ENCODE measurements around the gene VPS51. TPM values are rescaled to one million over a fixed set of nuclear protein-coding genes. Genes with fewer than 3 reads are reported as not detected.
A peak's percentile ranks its signal among the peaks of the same experiment; 100 is the strongest.
"Not testable (repeated sequence)": the region's sequence is repeated elsewhere in the genome, so short reads cannot be mapped to it uniquely, and the experiment has no call there.

The VPS51 gene
- polyA plus RNA-seq, 4 donors: 111 to 159 (median 136) TPM

- peaks cover 8 to 38% (median 15%) of the 10 kb centered on the region in 3 donors for H3K4me1 ChIP-seq (ENCODE audit: control insufficient read depth in 3 of 3, insufficient read depth in 2 of 3, low read depth in 1 of 3, low read length in 2 of 3)
- 14 to 20% (median 17%) methylated on average over 53 to 68 of the region's 68 CpGs for whole genome bisulfite sequencing, 3 donors
These were observed 20.6 kb downstream of the VPS51 start for GRCh38 chr11:65116370-65117205.

GRCh38 chr11:65117206-65118096 is 21.4 kb downstream of the VPS51 start, which contains the start of gene ZNHIT2:
ZNHIT2 (minus strand) TSS chr11:65117701; CDS start chr11:65117653, 48 bp downstream.
- Histone ChIP-seq H3K4me3 (ENCODE audit: low read depth in 1 of 3, low read length in 3 of 3) (peak within 1 kb of the TSS; percentile 61 to 87 (median 75)), H3K36me3 (ENCODE audit: control insufficient read depth in 3 of 3, insufficient read depth in 2 of 3, low read depth in 1 of 3, low read length in 3 of 3) (peaks cover 0 to 58% (median 11%) of the 10 kb centered on the region in 3 donors), H3K27me3 (ENCODE audit: control insufficient read depth in 3 of 3, insufficient read depth in 3 of 3, low read length in 3 of 3) (no peaks in the 10 kb centered on the region), H3K27ac (ENCODE audit: low read depth in 1 of 3, low read length in 2 of 3) (peak within 1 kb of the TSS; percentile 70 to 93 (median 79)), H3K4me1 (ENCODE audit: control insufficient read depth in 3 of 3, insufficient read depth in 2 of 3, low read depth in 1 of 3, low read length in 2 of 3) (peaks cover 8 to 33% (median 13%) of the 10 kb centered on the region in 3 donors), H3K9me3 (ENCODE audit: control insufficient read depth in 2 of 2, insufficient read depth in 1 of 2, low read depth in 1 of 2, low read length in 1 of 2) (no peaks in the 10 kb centered on the region)
- DNase-seq: peak; percentile 99 to 100
- WGBS, 3 donors: 0 to 1% (median 0%) methylated on average over 74 to 89 of the region's 89 CpGs
- FAIRE-seq: no peak

More at GRCh38 chr11:65116370-65117205, 20.6 kb downstream of the VPS51 start:
- FAIRE-seq (no peak), DNase-seq (peak; percentile 45 to 65)
- Histone ChIP-seq H3K27me3 (ENCODE audit: control insufficient read depth in 3 of 3, insufficient read depth in 3 of 3, low read length in 3 of 3) (no peaks in the 10 kb centered on the region), H3K27ac (ENCODE audit: low read depth in 1 of 3, low read length in 2 of 3) (peak overlapping the region; percentile 70 to 93 (median 79)), H3K36me3 (ENCODE audit: control insufficient read depth in 3 of 3, insufficient read depth in 2 of 3, low read depth in 1 of 3, low read length in 3 of 3) (peaks cover 0 to 58% (median 11%) of the 10 kb centered on the region in 3 donors), H3K4me3 (ENCODE audit: low read depth in 1 of 3, low read length in 3 of 3) (peak overlapping the region; percentile 61 to 87 (median 75)), H3K9me3 (ENCODE audit: control insufficient read depth in 2 of 2, insufficient read depth in 1 of 2, low read depth in 1 of 2, low read length in 1 of 2) (no peaks in the 10 kb centered on the region)

DNA sequence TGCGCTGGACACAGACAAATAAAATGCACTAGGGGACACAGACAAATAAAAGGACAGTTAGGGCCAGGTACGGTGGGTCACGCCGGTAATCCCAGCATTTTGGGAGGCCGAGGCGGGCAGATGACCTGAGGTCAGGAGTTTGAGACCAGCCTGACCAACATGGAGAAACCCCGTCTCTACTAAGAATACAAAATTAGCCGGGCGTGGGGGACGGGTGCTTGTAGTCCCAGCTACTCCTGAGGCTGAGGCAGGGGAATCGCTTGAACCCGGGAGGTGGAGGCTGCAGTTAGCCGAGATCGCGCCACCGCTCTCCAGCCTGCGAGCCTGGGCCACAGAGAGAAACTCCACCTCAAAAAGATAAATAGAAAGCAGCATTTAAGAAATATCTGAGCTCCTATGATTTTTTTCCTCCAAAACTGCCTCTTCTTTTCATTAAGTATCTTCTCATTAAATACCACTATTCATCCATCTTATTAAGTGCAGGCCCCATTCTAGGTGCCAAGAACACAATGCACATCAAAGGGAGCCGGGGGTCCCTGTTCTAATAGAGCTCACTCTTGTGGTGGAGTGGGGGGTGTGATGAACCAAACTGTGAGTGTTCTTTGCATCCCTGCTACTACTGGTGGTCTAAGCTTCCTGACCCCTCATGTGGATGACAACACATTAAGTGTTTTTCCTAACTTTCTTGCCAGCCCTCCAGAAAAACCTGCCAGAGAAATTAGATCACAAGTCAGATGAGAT is 22.3 kb downstream of the VPS51 start:
- Histone ChIP-seq H3K4me1 (ENCODE audit: control insufficient read depth in 3 of 3, insufficient read depth in 2 of 3, low read depth in 1 of 3, low read length in 2 of 3) (peaks cover 7 to 32% (median 8%) of the 10 kb centered on the region in 3 donors), H3K27me3 (ENCODE audit: control insufficient read depth in 3 of 3, insufficient read depth in 3 of 3, low read length in 3 of 3) (no peaks in the 10 kb centered on the region), H3K4me3 (ENCODE audit: low read depth in 1 of 3, low read length in 3 of 3) (no peak overlapping the region), H3K9me3 (ENCODE audit: control insufficient read depth in 2 of 2, insufficient read depth in 1 of 2, low read depth in 1 of 2, low read length in 1 of 2) (no peaks in the 10 kb centered on the region), H3K36me3 (ENCODE audit: control insufficient read depth in 3 of 3, insufficient read depth in 2 of 3, low read depth in 1 of 3, low read length in 3 of 3) (peaks cover 0 to 58% (median 11%) of the 10 kb centered on the region in 3 donors), H3K27ac (ENCODE audit: low read depth in 1 of 3, low read length in 2 of 3) (peak overlapping the region in 1 of 3 donors; percentile 79)
- FAIRE-seq: no peak
- 82 to 85% (median 85%) methylated on average over 18 of the region's 18 CpGs for WGBS, 3 donors
- no peak for DNase-seq

- peaks cover 3 to 26% (median 8%) of the 10 kb centered on the region in 3 donors for H3K4me1 ChIP-seq (ENCODE audit: control insufficient read depth in 3 of 3, insufficient read depth in 2 of 3, low read depth in 1 of 3, low read length in 2 of 3)
- H3K27ac ChIP-seq (ENCODE audit: low read depth in 1 of 3, low read length in 2 of 3); H3K27me3 ChIP-seq (ENCODE audit: control insufficient read depth in 3 of 3, insufficient read depth in 3 of 3, low read length in 3 of 3); DNase-seq; FAIRE-seq; H3K4me3 ChIP-seq (ENCODE audit: low read depth in 1 of 3, low read length in 3 of 3); H3K9me3 ChIP-seq (ENCODE audit: control insufficient read depth in 2 of 2, insufficient read depth in 1 of 2, low read depth in 1 of 2, low read length in 1 of 2): not testable (repeated sequence)
- peaks cover 0 to 56% (median 11%) of the 10 kb centered on the region in 3 donors for H3K36me3 ChIP-seq (ENCODE audit: control insufficient read depth in 3 of 3, insufficient read depth in 2 of 3, low read depth in 1 of 3, low read length in 3 of 3)
- WGBS, 3 donors: 86 to 91% (median 89%) methylated on average over 18 of the region's 18 CpGs
These were observed 23.1 kb downstream of the VPS51 start for GRCh38 chr11:65118891-65119669.

- Histone ChIP-seq H3K36me3 (ENCODE audit: control insufficient read depth in 3 of 3, insufficient read depth in 2 of 3, low read depth in 1 of 3, low read length in 3 of 3) (peaks cover 0 to 54% (median 11%) of the 10 kb centered on the region in 3 donors), H3K4me1 (ENCODE audit: control insufficient read depth in 3 of 3, insufficient read depth in 2 of 3, low read depth in 1 of 3, low read length in 2 of 3) (peaks cover 3 to 24% (median 8%) of the 10 kb centered on the region in 3 donors), H3K4me3 (ENCODE audit: low read depth in 1 of 3, low read length in 3 of 3) (no peak overlapping the region), H3K9me3 (ENCODE audit: control insufficient read depth in 2 of 2, insufficient read depth in 1 of 2, low read depth in 1 of 2, low read length in 1 of 2) (no peaks in the 10 kb centered on the region), H3K27ac (ENCODE audit: low read depth in 1 of 3, low read length in 2 of 3) (no peak overlapping the region), H3K27me3 (ENCODE audit: control insufficient read depth in 3 of 3, insufficient read depth in 3 of 3, low read length in 3 of 3) (no peaks in the 10 kb centered on the region)
- DNase-seq: peak in 1 of 2 donors; percentile 28
- no peak for FAIRE-seq
These were observed 23.6 kb downstream of the VPS51 start for GRCh38 chr11:65119670-65119995.

- Histone ChIP-seq H3K36me3 (ENCODE audit: control insufficient read depth in 3 of 3, insufficient read depth in 2 of 3, low read depth in 1 of 3, low read length in 3 of 3) (peaks cover 3 to 52% (median 11%) of the 10 kb centered on the region in 3 donors), H3K27ac (ENCODE audit: low read depth in 1 of 3, low read length in 2 of 3) (peak overlapping the region; percentile 86 to 97 (median 88)), H3K27me3 (ENCODE audit: control insufficient read depth in 3 of 3, insufficient read depth in 3 of 3, low read length in 3 of 3) (no peaks in the 10 kb centered on the region), H3K4me3 (ENCODE audit: low read depth in 1 of 3, low read length in 3 of 3) (peak overlapping the region in 2 of 3 donors; percentile 69 to 73), H3K4me1 (ENCODE audit: control insufficient read depth in 3 of 3, insufficient read depth in 2 of 3, low read depth in 1 of 3, low read length in 2 of 3) (peaks cover 3 to 22% (median 8%) of the 10 kb centered on the region in 3 donors), H3K9me3 (ENCODE audit: control insufficient read depth in 2 of 2, insufficient read depth in 1 of 2, low read depth in 1 of 2, low read length in 1 of 2) (no peaks in the 10 kb centered on the region)
- no peak for FAIRE-seq
- WGBS, 3 donors: 53 to 76% (median 56%) methylated on average over 3 of the region's 3 CpGs
- DNase-seq: no peak
These were observed 24.8 kb downstream of the VPS51 start for GRCh38 chr11:65120831-65121230.

DNA sequence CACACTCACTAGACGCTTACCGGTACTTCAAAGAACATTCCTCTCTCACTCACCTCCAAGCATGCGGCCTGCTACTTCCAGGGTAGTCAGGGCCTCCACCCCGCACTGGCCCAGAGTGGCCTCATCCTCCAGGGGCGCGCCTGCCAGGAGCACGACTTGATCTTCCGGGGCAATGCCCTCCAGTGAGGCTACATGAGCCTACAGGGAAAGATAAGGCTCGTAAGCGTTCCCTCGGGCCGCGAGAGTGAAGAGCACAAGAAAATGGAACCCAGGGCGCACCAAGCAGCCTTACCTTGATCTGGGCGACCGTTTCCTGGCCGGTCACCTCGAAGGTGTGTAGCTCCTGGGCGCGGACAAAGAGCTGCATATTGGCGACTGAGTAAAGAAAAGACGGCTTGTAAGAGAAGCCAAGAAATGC is 25.4 kb downstream of the VPS51 start:
- 0 to 1% (median 1%) methylated on average over 22 of the region's 22 CpGs for WGBS, 3 donors
- no peaks in the 10 kb centered on the region for H3K27me3 ChIP-seq (ENCODE audit: control insufficient read depth in 3 of 3, insufficient read depth in 3 of 3, low read length in 3 of 3)
- FAIRE-seq (no peak), DNase-seq (peak; percentile 47 to 84)
- peaks cover 3 to 18% (median 4%) of the 10 kb centered on the region in 3 donors for H3K4me1 ChIP-seq (ENCODE audit: control insufficient read depth in 3 of 3, insufficient read depth in 2 of 3, low read depth in 1 of 3, low read length in 2 of 3)
- peak overlapping the region; percentile 86 to 97 (median 88) for H3K27ac ChIP-seq (ENCODE audit: low read depth in 1 of 3, low read length in 2 of 3)
- peaks cover 4 to 52% (median 11%) of the 10 kb centered on the region in 3 donors for H3K36me3 ChIP-seq (ENCODE audit: control insufficient read depth in 3 of 3, insufficient read depth in 2 of 3, low read depth in 1 of 3, low read length in 3 of 3)
- no peaks in the 10 kb centered on the region for H3K9me3 ChIP-seq (ENCODE audit: control insufficient read depth in 2 of 2, insufficient read depth in 1 of 2, low read depth in 1 of 2, low read length in 1 of 2)
- H3K4me3 ChIP-seq (ENCODE audit: low read depth in 1 of 3, low read length in 3 of 3): peak overlapping the region; percentile 69 to 83 (median 73)
